Left renal cortex interstitium (tissue), 4 donors: ENCODE measurements around the gene BMP10. TPM values are rescaled to one million over a fixed set of nuclear protein-coding genes. Genes with fewer than 3 reads are reported as not detected.
A peak's percentile ranks its signal among the peaks of the same experiment; 100 is the strongest.

ENCODE experiments used
- DNase-seq, 4 donors: peaks; one replicate each; pipeline ENCODE4 v3.0.0-alpha.2; 2013; ENCODE audit warnings: low read depth in 4 of 4, low spot score in 2 of 4, missing footprints in 1 of 4
- polyA plus RNA-seq, 4 donors: library from polyadenylated mRNA; unstranded; fragments of 120-200 nt; gene quantifications; one replicate each; pipeline ENCODE4 v1.2.1, GENCODE V29; 2013; ENCODE audit not compliant: insufficient read length in 4 of 4

The BMP10 gene
- polyA plus RNA-seq, 4 donors = not detected

- no peak for DNase-seq
Observed at GRCh38 chr2:68855550-68855949, 15.6 kb downstream of the BMP10 start.

- DNase-seq = no peak
Observed at GRCh38 chr2:68854476-68854875, 16.7 kb downstream of the BMP10 start.

GRCh38 chr2:68853915-68854314 lies 17.3 kb downstream of the BMP10 start:
- no peak for DNase-seq

- DNase-seq = no peak
Observed at GRCh38 chr2:68853035-68853434, 18.2 kb downstream of the BMP10 start.

GRCh38 chr2:68850524-68850923 lies 20.7 kb downstream of the BMP10 start:
- no peak for DNase-seq

GRCh38 chr2:68849579-68850030 lies 21.6 kb downstream of the BMP10 start:
- DNase-seq = no peak

- DNase-seq = no peak
Observed at GRCh38 chr2:68847751-68848150, 23.4 kb downstream of the BMP10 start.

GRCh38 chr2:68846091-68846490 lies 25.1 kb downstream of the BMP10 start:
- no peak for DNase-seq

- DNase-seq = no peak
Observed at GRCh38 chr2:68845043-68845442, 26.2 kb downstream of the BMP10 start.

- no peak for DNase-seq
Observed at GRCh38 chr2:68839260-68839833, 31.9 kb downstream of the BMP10 start.

GRCh38 chr2:68838641-68839040 lies 32.6 kb downstream of the BMP10 start:
- DNase-seq = no peak

GRCh38 chr2:68837861-68838341 lies 33.3 kb downstream of the BMP10 start:
- DNase-seq = no peak

GRCh38 chr2:68837164-68837860 lies 33.9 kb downstream of the BMP10 start:
- DNase-seq = no peak

- DNase-seq = no peak
Observed at GRCh38 chr2:68835621-68836020, 35.6 kb downstream of the BMP10 start.

- DNase-seq = no peak
Observed at GRCh38 chr2:68834737-68835376, 36.3 kb downstream of the BMP10 start.

GRCh38 chr2:68833162-68833561 lies 38.0 kb downstream of the BMP10 start:
- no peak for DNase-seq

GRCh38 chr2:68832233-68832869 lies 38.8 kb downstream of the BMP10 start:
- DNase-seq = no peak

- DNase-seq = no peak
Observed at GRCh38 chr2:68831686-68832232, 39.4 kb downstream of the BMP10 start.

- no peak for DNase-seq
Observed at GRCh38 chr2:68829749-68830148, 41.4 kb downstream of the BMP10 start.

- peak; percentile 31 to 73 (median 62) for DNase-seq
Observed at GRCh38 chr2:68828887-68829708, 42.1 kb downstream of the BMP10 start.
